Activated T-cell treated with anti-CD3 and anti-CD28 coated beads, Interleukin-2, amount 50 U/mL, for 24 hours (primary cell): Measurements from ENCODE around the gene FNDC8.
"Not testable (repeated sequence)": the region's sequence is repeated elsewhere in the genome, so short reads cannot be mapped to it uniquely, and the experiment has no call there.

ENCODE experiments used
- DNase-seq: peaks from one replicate; pipeline ENCODE4 v3.0.0-alpha.2; 2020
- H3K27ac Mint-ChIP-seq: 2 replicates; pipeline ENCODE4 v1.8.0; 2020; ENCODE audit warnings: mild to moderate bottlenecking, mixed read lengths
- H3K27me3 Mint-ChIP-seq: 2 replicates; pipeline ENCODE4 v1.8.0; 2020; ENCODE audit warnings: mixed read lengths
- H3K36me3 Mint-ChIP-seq: 2 replicates; pipeline ENCODE4 v1.8.0; 2020; ENCODE audit warnings: low read depth, mixed read lengths
- H3K4me1 Mint-ChIP-seq: 2 replicates; pipeline ENCODE4 v1.8.0; 2020; ENCODE audit warnings: low read depth, mixed read lengths
- H3K4me3 Mint-ChIP-seq: 2 replicates; pipeline ENCODE4 v1.8.0; 2020; ENCODE audit warnings: mild to moderate bottlenecking, moderate library complexity, mixed read lengths
- H3K9me3 Mint-ChIP-seq: 2 replicates; pipeline ENCODE4 v1.8.0; 2020; ENCODE audit warnings: mixed read lengths

The FNDC8 gene

GRCh38 chr17:35144840-35145239 is 23.4 kb downstream of the FNDC8 start:
- peaks cover 20% of the 10 kb centered on the region for H3K36me3 Mint-ChIP-seq
- no peak overlapping the region for H3K4me3 Mint-ChIP-seq
- DNase-seq, result no peak
- peaks cover 14% of the 10 kb centered on the region for H3K4me1 Mint-ChIP-seq
- no peak overlapping the region for H3K27ac Mint-ChIP-seq
- no peaks in the 10 kb centered on the region for H3K27me3 Mint-ChIP-seq
- no peaks in the 10 kb centered on the region for H3K9me3 Mint-ChIP-seq

DNA sequence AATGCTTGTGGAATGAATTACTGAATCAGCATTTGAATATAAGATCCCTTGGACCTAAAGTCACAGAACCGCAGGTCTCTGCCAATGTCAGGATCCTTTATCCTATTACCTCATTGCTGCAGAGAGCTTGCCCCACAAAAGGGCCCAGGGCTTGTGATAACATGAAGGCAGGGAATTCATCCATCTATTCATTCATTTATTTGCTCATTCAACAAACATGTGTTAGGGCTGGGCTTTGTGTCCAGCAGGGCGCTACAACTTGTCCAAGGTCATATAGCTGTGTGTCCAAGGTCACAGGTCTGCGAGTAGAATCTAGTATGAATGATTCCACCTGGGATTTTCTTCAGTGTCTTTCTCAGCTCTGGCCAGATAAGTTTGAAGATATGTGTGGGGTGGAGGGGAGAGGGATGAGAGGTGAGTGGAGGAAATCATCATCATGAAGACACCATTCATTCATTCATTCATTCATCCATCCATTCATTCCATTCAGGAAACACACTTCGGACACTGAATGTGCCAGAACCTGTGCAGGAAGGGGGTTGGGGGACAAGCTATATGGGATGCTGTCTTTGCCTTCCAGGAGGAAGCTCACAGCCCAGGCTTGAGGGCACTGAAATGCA is 24.9 kb downstream of the FNDC8 start:
- H3K9me3 Mint-ChIP-seq, result no peaks in the 10 kb centered on the region
- no peak overlapping the region for H3K27ac Mint-ChIP-seq
- peaks cover 5% of the 10 kb centered on the region for H3K4me1 Mint-ChIP-seq
- DNase-seq, result no peak
- H3K36me3 Mint-ChIP-seq, result peaks cover 8% of the 10 kb centered on the region
- no peak overlapping the region for H3K4me3 Mint-ChIP-seq
- H3K27me3 Mint-ChIP-seq, result no peaks in the 10 kb centered on the region

GRCh38 chr17:35147375-35147905 is 26.0 kb downstream of the FNDC8 start, which contains the start of gene UNC45B:
Gene UNC45B, plus strand, starts transcription at chr17:35147817. Its CDS starts 447 bp downstream, at chr17:35148264.
- Mint-ChIP-seq H3K36me3 (no peaks in the 10 kb centered on the region), H3K4me1 (peaks cover under 1% of the 10 kb centered on the region), H3K27ac (no peak within 1 kb of the TSS), H3K27me3 (no peaks in the 10 kb centered on the region), H3K4me3 (no peak within 1 kb of the TSS), H3K9me3 (no peaks in the 10 kb centered on the region)
- no peak for DNase-seq

DNA sequence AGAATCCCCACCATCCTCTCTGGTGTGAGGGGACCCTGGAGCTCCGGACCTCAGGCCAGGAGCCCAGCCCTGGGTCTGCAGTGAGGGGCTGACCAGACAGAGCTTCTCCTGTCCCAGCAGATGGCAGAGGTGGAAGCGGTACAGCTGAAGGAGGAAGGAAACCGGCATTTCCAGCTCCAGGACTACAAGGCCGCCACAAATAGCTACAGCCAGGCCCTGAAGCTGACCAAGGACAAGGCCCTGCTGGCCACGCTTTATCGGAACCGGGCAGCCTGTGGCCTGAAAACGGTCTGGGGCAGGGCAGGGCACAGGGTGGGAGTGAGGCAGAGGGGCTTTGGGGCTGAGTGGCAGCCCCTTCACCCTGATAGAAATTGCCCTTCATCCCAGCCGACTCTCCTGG is 26.7 kb downstream of the FNDC8 start:
- Mint-ChIP-seq H3K36me3 (no peaks in the 10 kb centered on the region), H3K27me3 (no peaks in the 10 kb centered on the region), H3K4me1 (no peaks in the 10 kb centered on the region), H3K4me3 (no peak overlapping the region), H3K27ac (no peak overlapping the region), H3K9me3 (no peaks in the 10 kb centered on the region)
- no peak for DNase-seq

- H3K9me3 Mint-ChIP-seq, result no peaks in the 10 kb centered on the region
- no peaks in the 10 kb centered on the region for H3K4me1 Mint-ChIP-seq
- no peak for DNase-seq
- H3K4me3 Mint-ChIP-seq, result no peak overlapping the region
- H3K27me3 Mint-ChIP-seq, result no peaks in the 10 kb centered on the region
- H3K36me3 Mint-ChIP-seq, result no peaks in the 10 kb centered on the region
- no peak overlapping the region for H3K27ac Mint-ChIP-seq
Observed at GRCh38 chr17:35149941-35150340, 28.5 kb downstream of the FNDC8 start.

- not testable (repeated sequence) for H3K27me3 Mint-ChIP-seq, DNase-seq, H3K9me3 Mint-ChIP-seq, H3K4me3 Mint-ChIP-seq, H3K36me3 Mint-ChIP-seq, H3K4me1 Mint-ChIP-seq, H3K27ac Mint-ChIP-seq
Observed at GRCh38 chr17:35151080-35151479, 29.7 kb downstream of the FNDC8 start.

DNA sequence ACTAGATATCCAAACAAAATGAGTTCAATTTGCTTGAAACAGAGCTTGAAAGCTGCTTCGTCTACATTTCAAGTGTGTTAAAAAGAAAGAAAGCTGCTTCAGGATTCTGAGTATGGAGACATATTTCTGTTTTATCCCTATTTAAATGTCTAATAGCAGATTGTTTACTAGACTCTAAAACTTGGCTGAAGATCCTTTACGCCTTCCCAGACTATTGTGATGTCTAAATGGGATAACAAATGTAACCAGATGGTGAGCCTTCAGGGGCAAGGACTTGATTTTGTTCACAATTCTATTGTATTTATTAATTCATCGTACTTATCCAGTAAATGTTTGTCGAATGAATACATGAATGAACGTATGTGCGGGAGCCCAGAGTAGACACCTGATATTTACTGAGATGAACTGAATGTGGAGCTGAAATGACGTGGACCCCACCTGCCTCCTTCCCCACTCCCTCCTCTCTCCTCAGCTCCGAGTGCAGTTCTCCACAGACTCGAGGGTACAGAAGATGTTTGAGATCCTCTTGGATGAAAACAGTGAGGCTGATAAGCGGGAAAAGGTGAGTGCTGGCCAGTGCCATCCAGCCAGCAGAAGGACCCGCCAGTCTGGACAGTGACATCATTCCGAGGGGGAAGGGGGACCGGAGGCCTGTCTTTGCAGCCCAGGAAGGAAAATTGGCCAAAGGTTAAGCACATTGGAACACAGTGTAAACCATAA is 31.2 kb downstream of the FNDC8 start:
- Mint-ChIP-seq H3K9me3 (no peaks in the 10 kb centered on the region), H3K27me3 (no peaks in the 10 kb centered on the region), H3K27ac (no peak overlapping the region), H3K36me3 (no peaks in the 10 kb centered on the region), H3K4me1 (no peaks in the 10 kb centered on the region), H3K4me3 (no peak overlapping the region)
- no peak for DNase-seq

- Mint-ChIP-seq H3K36me3 (no peaks in the 10 kb centered on the region), H3K4me3 (no peak overlapping the region), H3K27ac (no peak overlapping the region), H3K27me3 (no peaks in the 10 kb centered on the region), H3K9me3 (no peaks in the 10 kb centered on the region), H3K4me1 (peaks cover 3% of the 10 kb centered on the region)
- no peak for DNase-seq
Observed at GRCh38 chr17:35154196-35155165, 33.1 kb downstream of the FNDC8 start.

- no peaks in the 10 kb centered on the region for H3K9me3 Mint-ChIP-seq
- no peak for DNase-seq
- H3K27ac Mint-ChIP-seq, result no peak overlapping the region
- no peaks in the 10 kb centered on the region for H3K27me3 Mint-ChIP-seq
- H3K4me1 Mint-ChIP-seq, result peaks cover 11% of the 10 kb centered on the region
- H3K36me3 Mint-ChIP-seq, result no peaks in the 10 kb centered on the region
- H3K4me3 Mint-ChIP-seq, result no peak overlapping the region
Observed at GRCh38 chr17:35155246-35155645, 33.8 kb downstream of the FNDC8 start.

DNA sequence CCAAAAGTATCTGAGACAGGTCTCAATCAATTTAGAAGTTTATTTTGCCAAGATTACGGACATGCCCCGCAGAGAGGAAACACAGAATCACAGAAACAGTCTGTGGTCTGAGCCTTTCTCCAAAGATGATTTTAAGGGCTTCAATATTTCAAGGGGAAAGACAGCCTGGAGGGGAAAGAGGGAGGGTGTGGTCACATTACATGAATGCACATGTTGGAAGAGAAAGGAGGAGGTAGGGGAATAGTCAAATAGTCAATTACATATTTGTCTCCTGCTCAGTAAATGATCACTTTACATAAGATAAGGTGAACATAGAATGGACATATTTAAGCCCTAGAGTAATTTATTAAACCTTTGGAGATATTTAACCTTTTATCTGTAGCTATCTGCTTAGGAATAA is 38.5 kb downstream of the FNDC8 start:
- Mint-ChIP-seq H3K4me1 (peaks cover 44% of the 10 kb centered on the region), H3K27ac (no peak overlapping the region), H3K4me3 (no peak overlapping the region), H3K27me3 (no peaks in the 10 kb centered on the region), H3K9me3 (no peaks in the 10 kb centered on the region), H3K36me3 (no peaks in the 10 kb centered on the region)
- DNase-seq, result no peak

GRCh38 chr17:35160354-35161201 is 39.2 kb downstream of the FNDC8 start:
- Mint-ChIP-seq H3K9me3 (no peaks in the 10 kb centered on the region), H3K4me3 (peak overlapping the region; percentile 32), H3K4me1 (peaks cover 49% of the 10 kb centered on the region)

DNA sequence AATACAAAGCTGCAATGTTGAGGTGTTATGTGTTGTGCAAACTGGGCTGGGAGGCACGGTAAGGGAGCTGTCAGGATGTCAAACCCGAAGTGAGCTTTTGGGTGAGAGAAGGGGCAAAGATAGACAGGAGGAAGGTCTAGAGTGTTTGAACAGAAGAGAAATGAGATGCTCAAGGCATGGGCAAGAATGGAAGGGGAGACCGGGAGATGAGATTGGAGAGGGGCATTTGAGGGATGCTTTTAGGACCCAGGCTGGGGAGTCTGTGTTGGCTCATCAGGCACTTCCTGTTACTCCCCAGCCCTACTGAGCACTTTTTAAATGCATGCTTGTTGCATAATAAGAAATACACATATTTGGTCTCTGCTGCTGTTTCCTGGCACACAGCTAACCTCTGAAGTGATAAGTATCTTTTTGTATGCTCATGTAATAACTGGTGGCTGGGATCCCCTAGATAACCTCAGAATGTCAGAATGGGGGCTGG is 39.9 kb downstream of the FNDC8 start:
- H3K4me1 Mint-ChIP-seq, result peaks cover 49% of the 10 kb centered on the region
- H3K4me3 Mint-ChIP-seq, result peak overlapping the region; percentile 32
- H3K27me3 Mint-ChIP-seq, result no peaks in the 10 kb centered on the region
- H3K36me3 Mint-ChIP-seq, result no peaks in the 10 kb centered on the region
- no peak for DNase-seq
- H3K9me3 Mint-ChIP-seq, result no peaks in the 10 kb centered on the region
- peak overlapping the region; percentile 62 for H3K27ac Mint-ChIP-seq

More at GRCh38 chr17:35160354-35161201, 39.2 kb downstream of the FNDC8 start:
- Mint-ChIP-seq H3K27me3 (no peaks in the 10 kb centered on the region), H3K36me3 (no peaks in the 10 kb centered on the region), H3K27ac (peak overlapping the region; percentile 62)
- peak; percentile 51 for DNase-seq

DNA sequence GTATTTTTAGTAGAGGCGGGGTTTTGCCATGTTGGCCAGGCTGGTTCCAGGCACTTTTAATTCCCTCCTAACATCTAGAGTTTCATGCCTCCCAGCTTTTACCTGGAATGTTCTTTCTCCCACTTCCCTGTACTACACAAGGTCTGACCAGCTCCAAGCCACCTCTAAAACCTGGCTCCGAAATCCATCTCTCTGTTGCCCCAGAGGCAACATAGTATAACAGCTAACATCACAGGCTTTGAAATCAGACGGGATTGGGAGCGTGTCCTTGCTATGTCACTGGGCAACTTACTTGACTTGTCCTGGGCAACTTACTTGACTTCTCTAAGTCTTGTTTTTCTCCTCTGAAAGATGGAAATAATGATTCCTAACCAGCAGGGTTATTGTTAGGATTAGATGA is 41.3 kb downstream of the FNDC8 start:
- Mint-ChIP-seq H3K27ac (no peak overlapping the region), H3K4me3 (no peak overlapping the region), H3K36me3 (no peaks in the 10 kb centered on the region), H3K9me3 (no peaks in the 10 kb centered on the region), H3K27me3 (no peaks in the 10 kb centered on the region), H3K4me1 (peaks cover 50% of the 10 kb centered on the region)
- no peak for DNase-seq

GRCh38 chr17:35163886-35164285 is 42.5 kb downstream of the FNDC8 start:
- no peaks in the 10 kb centered on the region for H3K36me3 Mint-ChIP-seq
- no peak overlapping the region for H3K27ac Mint-ChIP-seq
- H3K27me3 Mint-ChIP-seq, result no peaks in the 10 kb centered on the region
- no peaks in the 10 kb centered on the region for H3K9me3 Mint-ChIP-seq
- H3K4me1 Mint-ChIP-seq, result peaks cover 50% of the 10 kb centered on the region
- DNase-seq, result no peak
- H3K4me3 Mint-ChIP-seq, result no peak overlapping the region
